Measurements from ENCODE around the gene JAKMIP1. TPM values are rescaled to one million over a fixed set of nuclear protein-coding genes. Genes with fewer than 3 reads are reported as not detected.
"Not testable (repeated sequence)": the region's sequence is repeated elsewhere in the genome, so short reads cannot be mapped to it uniquely, and the experiment has no call there.

The JAKMIP1 gene
- total RNA-seq, 1 donor from 2014 or later: 5.5 TPM

DNA sequence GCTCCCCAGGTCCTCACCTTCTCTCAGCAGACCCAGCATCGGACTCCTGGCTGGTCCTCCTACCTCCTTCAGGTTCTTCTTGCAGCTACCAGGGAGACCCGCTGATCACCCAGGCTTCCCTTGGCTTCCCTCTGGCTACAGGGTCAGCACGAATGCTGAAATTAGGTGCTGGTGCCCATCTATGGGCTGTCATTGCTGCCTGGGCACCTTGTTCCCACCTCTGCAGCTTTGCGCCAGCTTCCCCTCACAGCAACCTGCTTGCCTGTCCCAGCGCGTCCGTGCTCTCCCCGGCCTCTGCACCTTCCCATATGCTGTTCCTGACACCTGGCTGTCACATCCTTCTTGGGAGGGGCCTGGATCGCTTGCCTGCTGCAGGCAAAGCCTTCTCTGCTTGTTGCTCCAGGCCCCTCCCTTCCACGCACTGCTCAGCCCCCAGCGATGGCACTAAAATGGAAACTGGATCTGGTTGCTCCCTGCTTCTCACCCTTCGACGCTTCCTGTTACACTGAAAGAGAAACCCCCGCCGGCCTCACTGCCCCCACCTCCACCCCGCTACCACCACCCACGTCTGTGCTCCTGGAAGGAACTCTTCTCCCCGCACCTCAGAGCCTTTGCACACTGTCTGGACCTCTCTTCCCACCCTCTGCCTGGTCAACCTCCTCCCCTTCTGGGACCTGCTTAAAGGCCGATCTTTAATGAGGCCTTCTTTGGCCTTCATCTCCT, 204.3 kb downstream of the JAKMIP1 start:
- Histone ChIP-seq H3F3A (ENCODE audit: low read depth) (peaks cover 2% of the 10 kb centered on the region), H3K4me2 (no peak overlapping the region), H4K20me1 (ENCODE audit: low read depth) (no peaks in the 10 kb centered on the region), H2AFZ (replicated peaks) (no peak overlapping the region), H3K79me2 (ENCODE audit: low read depth) (no peaks in the 10 kb centered on the region), H3K9me3 (ENCODE audit: low read depth) (no peaks in the 10 kb centered on the region), H3K27me3 (no peaks in the 10 kb centered on the region), H3K36me3 (no peaks in the 10 kb centered on the region), H3K9ac (no peak overlapping the region), H3K27ac (no peak overlapping the region), H3K4me3 (no peak overlapping the region), H3K4me1 (no peaks in the 10 kb centered on the region)
- no peak overlapping the region for H3K27ac Mint-ChIP-seq
- peaks cover 11% of the 10 kb centered on the region for H3K27me3 Mint-ChIP-seq (ENCODE audit: insufficient read depth, low read depth)
- TF ChIP-seq EZH2 (IDR thresholded peaks at IDR 0.05): no peak
- TF ChIP-seq CTCF (IDR thresholded peaks at IDR 0.05): no peak
- no peak for TF ChIP-seq EZH2phosphoT487 (IDR thresholded peaks at IDR 0.05)
- H3K4me3 Mint-ChIP-seq: no peak overlapping the region
- no peak for DNase-seq (ENCODE audit: low spot score)
- H3K36me3 Mint-ChIP-seq: no peaks in the 10 kb centered on the region
- H3K9me3 Mint-ChIP-seq: no peaks in the 10 kb centered on the region
- H3K4me1 Mint-ChIP-seq: peaks cover 2% of the 10 kb centered on the region

DNA sequence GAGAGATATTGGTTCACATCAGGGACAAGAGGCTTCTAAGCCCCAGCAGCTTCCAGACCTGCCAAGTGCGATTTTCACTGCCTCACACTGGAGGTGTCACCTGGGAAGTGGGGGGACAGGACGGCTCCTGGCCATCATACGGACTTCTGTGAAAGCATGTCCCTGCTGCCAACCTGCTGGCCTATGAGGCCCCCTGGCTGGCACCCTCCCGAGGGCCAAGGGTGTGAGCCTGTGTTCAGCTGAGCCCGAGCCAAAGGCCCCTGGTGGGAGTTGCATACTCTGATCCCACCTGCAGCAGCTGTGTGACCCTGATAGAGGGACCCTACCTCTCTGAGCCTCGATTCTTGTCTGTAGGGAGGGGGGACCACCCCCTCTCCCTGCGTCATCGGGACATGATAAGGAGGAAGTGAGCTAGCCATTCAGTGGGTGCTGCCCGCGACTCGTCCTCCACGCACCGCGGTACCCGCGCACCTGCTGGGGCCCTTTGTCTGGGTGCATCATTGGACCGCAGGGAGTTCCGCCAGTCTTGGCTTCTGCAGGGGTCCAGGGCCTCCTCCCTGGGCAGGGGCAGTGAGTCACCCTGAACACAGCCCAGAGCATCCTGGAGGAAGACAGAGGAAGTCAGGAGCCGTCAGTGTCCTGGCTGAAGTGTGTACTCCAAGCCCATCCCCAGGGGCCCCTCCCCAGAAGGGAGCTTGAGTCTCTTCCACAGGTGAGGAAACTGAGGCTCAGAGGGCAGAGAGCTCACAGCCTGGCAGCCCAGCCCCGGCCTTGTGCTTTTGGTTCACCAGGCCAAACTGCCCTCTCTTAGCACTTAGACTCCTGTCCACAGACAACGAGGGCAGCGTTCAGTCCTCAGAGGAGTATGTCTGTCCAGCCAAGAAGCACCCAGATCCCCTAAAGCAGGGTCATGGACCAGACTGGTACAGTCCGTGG, 206.2 kb downstream of the JAKMIP1 start:
- Histone ChIP-seq H3K9ac (no peak overlapping the region), H3K4me1 (no peaks in the 10 kb centered on the region), H3F3A (ENCODE audit: low read depth) (peaks cover 2% of the 10 kb centered on the region), H3K9me3 (ENCODE audit: low read depth) (no peaks in the 10 kb centered on the region), H3K27ac (no peak overlapping the region), H2AFZ (replicated peaks) (no peak overlapping the region), H3K4me3 (no peak overlapping the region), H4K20me1 (ENCODE audit: low read depth) (no peaks in the 10 kb centered on the region), H3K79me2 (ENCODE audit: low read depth) (no peaks in the 10 kb centered on the region), H3K36me3 (no peaks in the 10 kb centered on the region), H3K27me3 (no peaks in the 10 kb centered on the region), H3K4me2 (no peak overlapping the region)
- no peak for DNase-seq (ENCODE audit: low spot score)
- peaks cover 13% of the 10 kb centered on the region for H3K27me3 Mint-ChIP-seq (ENCODE audit: insufficient read depth, low read depth)
- no peaks in the 10 kb centered on the region for H3K9me3 Mint-ChIP-seq
- H3K27ac Mint-ChIP-seq: no peak overlapping the region
- no peak overlapping the region for H3K4me3 Mint-ChIP-seq
- no peak for TF ChIP-seq EZH2phosphoT487 (IDR thresholded peaks at IDR 0.05)
- no peak for TF ChIP-seq EZH2 (IDR thresholded peaks at IDR 0.05)
- TF ChIP-seq CTCF (IDR thresholded peaks at IDR 0.05): no peak
- H3K4me1 Mint-ChIP-seq: peaks cover 2% of the 10 kb centered on the region
- H3K36me3 Mint-ChIP-seq: no peaks in the 10 kb centered on the region

- H3K36me3 Mint-ChIP-seq; H3K27me3 ChIP-seq; H3F3A ChIP-seq (ENCODE audit: low read depth); H3K4me1 Mint-ChIP-seq; H3K79me2 ChIP-seq (ENCODE audit: low read depth); H3K27me3 Mint-ChIP-seq (ENCODE audit: insufficient read depth, low read depth); H3K9ac ChIP-seq; H3K4me3 ChIP-seq; H3K4me3 Mint-ChIP-seq; H3K9me3 Mint-ChIP-seq; H3K4me1 ChIP-seq; H3K4me2 ChIP-seq; DNase-seq (ENCODE audit: low spot score); H3K9me3 ChIP-seq (ENCODE audit: low read depth); H3K36me3 ChIP-seq; H4K20me1 ChIP-seq (ENCODE audit: low read depth); H3K27ac ChIP-seq; H2AFZ ChIP-seq (replicated peaks); H3K27ac Mint-ChIP-seq: not testable (repeated sequence)
These were observed 207.0 kb downstream of the JAKMIP1 start for GRCh38 chr4:5993346-5993745.

All from neural progenitor cell (in vitro differentiated cells).